ENCODE results near the gene STIMATE. TPM values are rescaled to one million over a fixed set of nuclear protein-coding genes. Genes with fewer than 3 reads are reported as not detected.

The STIMATE gene
- total RNA-seq, 3 donors from 2014 or later, result 20.0 to 26.0 (median 25.6) TPM

DNA sequence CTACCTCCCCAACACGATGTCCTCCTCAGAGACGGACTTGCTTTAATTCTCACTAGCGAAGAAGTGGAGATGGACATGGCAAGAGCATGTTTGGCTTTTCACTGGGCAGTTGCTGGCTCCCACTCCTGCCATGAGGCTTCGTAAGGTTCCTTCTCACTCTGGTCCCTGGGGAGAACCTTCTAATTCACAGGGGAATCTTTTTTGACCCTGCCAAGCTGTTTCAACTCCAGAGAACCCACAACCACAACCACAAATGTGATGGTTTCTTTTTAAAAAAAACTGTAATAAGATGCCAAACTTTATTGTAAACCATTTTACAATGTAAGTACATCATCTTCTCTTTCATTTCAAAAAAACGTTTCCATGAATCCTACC lies 60.9 kb downstream of the STIMATE start:
- Mint-ChIP-seq H3K9me3 (no peaks in the 10 kb centered on the region), H3K27me3 (ENCODE audit: low read depth) (no peaks in the 10 kb centered on the region), H3K4me3 (no peak overlapping the region), H3K4me1 (ENCODE audit: low read depth) (peaks cover 31% of the 10 kb centered on the region), H3K36me3 (ENCODE audit: insufficient read depth) (peaks cover 11% of the 10 kb centered on the region)
- DNase-seq (no peak), ATAC-seq (no peak)

DNA sequence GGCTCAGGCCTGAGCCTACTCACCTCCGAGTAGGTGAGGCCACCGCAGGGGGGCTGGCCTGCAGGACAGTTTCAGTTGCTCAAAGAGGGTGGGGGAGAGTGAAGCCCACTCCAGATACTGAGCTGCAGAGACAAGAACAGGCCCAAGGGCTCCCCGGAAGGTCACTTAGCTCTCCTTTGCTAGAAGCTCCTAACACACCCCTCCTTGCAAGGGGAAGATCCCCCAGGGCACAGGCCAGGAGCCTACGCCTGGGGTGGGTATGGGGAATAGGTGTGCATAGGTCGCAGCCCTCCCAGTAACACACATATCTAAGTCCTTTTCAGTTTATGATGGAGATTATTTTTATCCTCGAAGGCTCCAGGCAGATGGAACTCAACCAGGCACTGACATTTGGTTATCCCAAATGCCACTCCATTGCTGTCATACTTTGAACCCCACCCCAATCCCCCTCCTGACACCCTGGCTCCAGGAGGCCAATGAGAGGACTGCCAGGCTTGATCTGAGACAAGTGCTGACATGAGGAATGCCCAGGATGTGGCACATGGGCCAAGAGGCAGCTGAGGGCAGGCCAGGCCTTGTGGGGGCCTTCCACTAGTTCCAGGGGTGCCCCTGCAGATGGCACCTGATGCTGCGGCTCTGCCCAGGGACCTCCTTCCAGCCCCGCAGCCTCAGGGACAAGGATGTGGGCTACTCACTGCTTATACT lies 61.4 kb downstream of the STIMATE start:
- peaks cover 9% of the 10 kb centered on the region for H3K36me3 Mint-ChIP-seq (ENCODE audit: insufficient read depth)
- H3K27me3 Mint-ChIP-seq (ENCODE audit: low read depth), result no peaks in the 10 kb centered on the region
- ATAC-seq, result no peak

GRCh38 chr3:52834871-52835501 lies 62.4 kb downstream of the STIMATE start, which contains the start of gene MUSTN1:
Gene MUSTN1 (minus strand): TSS chr3:52835019. CDS start chr3:52834948, 71 bp downstream.
- DNase-seq, result no peak
- H3K9me3 Mint-ChIP-seq, result no peaks in the 10 kb centered on the region
- H3K36me3 Mint-ChIP-seq (ENCODE audit: insufficient read depth), result peaks cover 6% of the 10 kb centered on the region
- ATAC-seq, result no peak
- H3K4me1 Mint-ChIP-seq (ENCODE audit: low read depth), result peaks cover 28% of the 10 kb centered on the region
- no peaks in the 10 kb centered on the region for H3K27me3 Mint-ChIP-seq (ENCODE audit: low read depth)
- no peak within 1 kb of the TSS for H3K4me3 Mint-ChIP-seq

More for the DNA sequence above, 61.4 kb downstream of the STIMATE start:
- H3K4me3 Mint-ChIP-seq, result no peak overlapping the region
- H3K4me1 Mint-ChIP-seq (ENCODE audit: low read depth), result peaks cover 31% of the 10 kb centered on the region
- H3K9me3 Mint-ChIP-seq, result no peaks in the 10 kb centered on the region
- no peak for DNase-seq

GRCh38 chr3:52833202-52833601 lies 64.1 kb downstream of the STIMATE start:
- no peaks in the 10 kb centered on the region for H3K27me3 Mint-ChIP-seq (ENCODE audit: low read depth)
- H3K9me3 Mint-ChIP-seq, result no peaks in the 10 kb centered on the region
- H3K4me3 Mint-ChIP-seq, result no peak overlapping the region
- ATAC-seq (no peak), DNase-seq (no peak)
- H3K36me3 Mint-ChIP-seq (ENCODE audit: insufficient read depth), result peaks cover 6% of the 10 kb centered on the region
- H3K4me1 Mint-ChIP-seq (ENCODE audit: low read depth), result peaks cover 11% of the 10 kb centered on the region

DNA sequence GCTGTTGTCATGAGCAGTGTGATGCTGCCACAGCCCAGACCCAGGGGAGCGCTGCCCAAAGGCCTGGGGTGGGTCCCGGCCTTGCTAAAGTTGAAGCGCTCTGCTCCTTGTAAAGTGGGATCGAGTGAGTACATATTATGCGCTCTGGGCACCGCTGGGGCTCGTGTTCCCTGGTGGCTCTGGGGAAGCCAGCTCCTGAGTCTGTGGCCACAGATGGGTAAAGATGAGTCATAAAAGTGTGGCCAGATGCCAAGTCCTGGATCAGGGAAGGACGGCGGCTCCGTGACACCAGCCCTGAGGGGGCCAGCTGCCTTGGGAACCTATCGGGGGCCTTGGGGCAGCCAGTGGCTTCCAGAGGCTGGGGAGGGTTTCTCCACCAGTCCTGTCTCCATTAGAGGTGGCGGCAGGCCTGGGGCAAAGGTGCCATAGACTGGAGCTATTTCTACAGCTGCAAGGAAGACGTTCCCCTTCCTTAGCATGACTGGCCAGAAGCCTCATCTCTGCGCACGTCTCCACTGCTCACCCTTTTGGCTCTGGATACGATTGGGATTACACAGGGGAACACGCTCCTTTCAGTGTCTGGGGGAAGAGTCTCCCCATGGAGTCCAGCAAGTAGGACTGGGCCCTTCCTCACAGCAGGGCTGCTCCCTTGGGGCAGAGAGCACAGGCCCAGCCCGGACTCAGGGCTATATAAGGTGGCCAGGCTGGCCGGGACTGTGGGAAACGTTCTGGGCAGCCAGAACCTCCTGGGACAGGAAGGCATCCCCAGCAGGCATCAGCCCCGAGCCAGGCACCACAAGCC lies 65.6 kb downstream of the STIMATE start:
- ATAC-seq (no peak), DNase-seq (no peak)
- Mint-ChIP-seq H3K4me1 (ENCODE audit: low read depth) (peaks cover under 1% of the 10 kb centered on the region), H3K4me3 (no peak overlapping the region), H3K9me3 (no peaks in the 10 kb centered on the region), H3K36me3 (ENCODE audit: insufficient read depth) (peaks cover 4% of the 10 kb centered on the region), H3K27me3 (ENCODE audit: low read depth) (no peaks in the 10 kb centered on the region)

DNA sequence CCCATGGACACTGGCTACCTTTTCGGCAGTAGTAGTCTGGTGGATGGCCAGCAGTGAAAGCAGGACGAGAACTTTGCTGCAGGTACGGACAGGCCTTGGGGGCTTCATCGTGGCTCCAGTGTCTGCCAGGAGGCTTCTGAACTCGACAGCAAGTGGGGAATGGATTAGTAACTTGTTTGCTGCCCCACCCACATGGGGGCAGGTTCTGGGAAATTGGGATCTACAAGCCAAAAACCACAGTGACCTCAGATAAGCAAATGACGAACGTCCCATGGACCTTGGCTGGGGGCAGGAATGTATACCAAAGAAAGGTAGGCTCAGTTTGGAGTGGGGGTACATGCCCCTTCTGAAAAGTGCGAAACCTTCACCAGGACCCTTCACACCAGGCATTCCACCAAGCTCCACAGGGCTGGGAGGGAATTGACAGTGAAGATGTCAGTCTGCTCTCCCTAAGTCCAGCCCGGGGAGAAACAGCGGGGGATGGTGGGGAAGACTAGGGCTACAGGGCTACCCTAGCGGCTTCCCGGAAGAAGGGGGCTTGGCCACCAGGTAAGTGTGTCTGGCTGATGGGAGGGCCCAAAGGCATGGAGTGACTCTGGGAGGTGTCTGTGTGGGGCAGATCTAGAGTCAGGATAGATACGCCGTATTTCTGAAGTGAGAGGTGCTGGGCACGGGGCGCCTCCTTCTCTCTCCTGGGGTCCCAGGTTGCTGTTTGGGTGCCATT lies 66.7 kb downstream of the STIMATE start, which contains the start of gene ITIH4:
TSS of gene ITIH4 (minus strand) at position 138 of the 724 bp plus-strand sequence. CDS start at position 108, 30 bp downstream.
- DNase-seq (no peak), ATAC-seq (no peak)
- Mint-ChIP-seq H3K4me3 (no peak within 1 kb of the TSS), H3K36me3 (ENCODE audit: insufficient read depth) (no peaks in the 10 kb centered on the region), H3K9me3 (no peaks in the 10 kb centered on the region), H3K4me1 (ENCODE audit: low read depth) (no peaks in the 10 kb centered on the region), H3K27me3 (ENCODE audit: low read depth) (no peaks in the 10 kb centered on the region)

DNA sequence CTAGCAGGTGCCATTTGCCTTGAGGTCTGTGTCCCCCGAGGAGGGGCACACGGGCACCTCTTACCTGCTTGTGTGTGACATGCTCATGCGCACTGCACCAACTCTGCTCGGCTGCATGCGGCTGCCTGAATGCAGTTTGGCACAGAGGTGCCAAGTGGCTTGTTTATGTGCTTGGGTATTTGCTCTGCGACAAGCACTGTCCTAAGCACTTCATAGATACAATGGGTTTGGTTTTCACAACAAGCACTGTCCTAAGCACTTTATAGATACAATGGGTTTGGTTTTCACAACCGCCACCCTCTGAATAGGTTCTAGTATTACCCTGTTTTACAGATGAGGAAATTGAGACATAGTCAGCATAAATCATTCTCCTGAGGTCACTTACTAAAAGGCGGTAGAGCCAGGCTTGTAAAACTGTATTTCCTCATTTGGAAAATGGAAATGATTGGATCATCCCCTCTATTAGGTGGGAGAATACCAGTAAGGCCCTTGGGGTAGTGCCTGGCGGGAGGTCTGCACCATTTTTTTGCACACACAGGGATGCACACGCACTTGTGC lies 67.4 kb downstream of the STIMATE start:
- no peaks in the 10 kb centered on the region for H3K9me3 Mint-ChIP-seq
- H3K27me3 Mint-ChIP-seq (ENCODE audit: low read depth), result no peaks in the 10 kb centered on the region
- H3K36me3 Mint-ChIP-seq (ENCODE audit: insufficient read depth), result no peaks in the 10 kb centered on the region
- ATAC-seq (no peak), DNase-seq (no peak)
- H3K4me3 Mint-ChIP-seq, result no peak overlapping the region
- H3K4me1 Mint-ChIP-seq (ENCODE audit: low read depth), result no peaks in the 10 kb centered on the region

DNA sequence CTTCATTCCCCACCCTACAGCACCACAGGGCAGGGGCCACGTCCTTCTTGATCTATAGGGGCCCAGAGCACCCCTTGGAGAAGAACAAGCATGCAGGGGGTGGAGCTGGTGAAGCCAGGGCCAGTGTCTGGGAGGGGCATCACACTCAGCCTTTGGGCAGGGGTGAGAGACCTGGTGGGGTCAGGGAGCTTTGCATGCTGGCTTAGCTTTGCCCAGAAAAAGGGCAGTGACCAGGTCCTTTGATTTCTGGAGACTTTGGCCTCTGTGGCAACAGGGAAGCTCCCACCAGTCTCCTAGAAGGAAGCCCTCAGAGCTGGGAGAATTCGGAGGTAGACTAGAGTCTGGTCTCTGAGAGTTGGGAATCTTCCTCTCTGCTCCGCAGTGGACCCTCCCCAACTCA lies 67.9 kb downstream of the STIMATE start:
- ATAC-seq, result no peak
- no peak overlapping the region for H3K4me3 Mint-ChIP-seq

GRCh38 chr3:52827866-52828376 lies 69.4 kb downstream of the STIMATE start:
- ATAC-seq, result no peak
- Mint-ChIP-seq H3K9me3 (no peaks in the 10 kb centered on the region), H3K4me1 (ENCODE audit: low read depth) (no peaks in the 10 kb centered on the region)

More for the DNA sequence above, 67.9 kb downstream of the STIMATE start:
- DNase-seq, result no peak
- H3K4me1 Mint-ChIP-seq (ENCODE audit: low read depth), result no peaks in the 10 kb centered on the region
- H3K27me3 Mint-ChIP-seq (ENCODE audit: low read depth), result no peaks in the 10 kb centered on the region
- H3K9me3 Mint-ChIP-seq, result no peaks in the 10 kb centered on the region
- no peaks in the 10 kb centered on the region for H3K36me3 Mint-ChIP-seq (ENCODE audit: insufficient read depth)

GRCh38 chr3:52827441-52827840 lies 69.9 kb downstream of the STIMATE start:
- Mint-ChIP-seq H3K4me1 (ENCODE audit: low read depth) (no peaks in the 10 kb centered on the region), H3K27me3 (ENCODE audit: low read depth) (no peaks in the 10 kb centered on the region), H3K36me3 (ENCODE audit: insufficient read depth) (no peaks in the 10 kb centered on the region), H3K9me3 (no peaks in the 10 kb centered on the region), H3K4me3 (no peak overlapping the region)
- no peak for ATAC-seq
- no peak for DNase-seq

More at GRCh38 chr3:52827866-52828376, 69.4 kb downstream of the STIMATE start:
- DNase-seq, result no peak
- Mint-ChIP-seq H3K27me3 (ENCODE audit: low read depth) (no peaks in the 10 kb centered on the region), H3K36me3 (ENCODE audit: insufficient read depth) (no peaks in the 10 kb centered on the region), H3K4me3 (no peak overlapping the region)

GRCh38 chr3:52824037-52824436 lies 73.3 kb downstream of the STIMATE start:
- H3K4me3 Mint-ChIP-seq, result no peak overlapping the region
- H3K4me1 Mint-ChIP-seq (ENCODE audit: low read depth), result no peaks in the 10 kb centered on the region
- no peaks in the 10 kb centered on the region for H3K27me3 Mint-ChIP-seq (ENCODE audit: low read depth)
- no peak for DNase-seq
- no peak for ATAC-seq
- no peaks in the 10 kb centered on the region for H3K36me3 Mint-ChIP-seq (ENCODE audit: insufficient read depth)
- H3K9me3 Mint-ChIP-seq, result no peaks in the 10 kb centered on the region

DNA sequence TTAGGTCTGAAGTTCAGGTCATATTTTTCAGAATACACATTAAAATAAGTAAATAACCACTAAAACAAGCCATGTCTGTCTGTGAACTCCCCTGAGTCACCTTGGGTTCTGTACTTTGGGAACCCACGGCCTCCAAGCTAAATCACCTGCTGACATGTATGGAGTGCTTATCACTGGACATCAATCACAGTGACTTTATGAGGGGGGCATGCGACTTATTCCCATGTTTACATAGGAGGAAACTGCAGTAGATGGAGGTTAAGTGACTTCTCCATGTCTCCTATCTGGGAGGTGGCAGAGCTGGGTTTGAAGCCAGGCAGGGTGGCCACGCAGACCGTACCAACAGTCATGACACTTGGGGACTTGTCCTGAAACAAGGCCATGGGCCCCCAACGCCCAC lies 75.0 kb downstream of the STIMATE start:
- Mint-ChIP-seq H3K27me3 (ENCODE audit: low read depth) (no peaks in the 10 kb centered on the region), H3K9me3 (no peaks in the 10 kb centered on the region), H3K4me3 (no peak overlapping the region), H3K36me3 (ENCODE audit: insufficient read depth) (no peaks in the 10 kb centered on the region), H3K4me1 (ENCODE audit: low read depth) (no peaks in the 10 kb centered on the region)
- ATAC-seq (no peak), DNase-seq (no peak)

GRCh38 chr3:52820736-52821135 lies 76.6 kb downstream of the STIMATE start:
- no peaks in the 10 kb centered on the region for H3K36me3 Mint-ChIP-seq (ENCODE audit: insufficient read depth)
- H3K9me3 Mint-ChIP-seq, result no peaks in the 10 kb centered on the region
- ATAC-seq, result peak in 1 of 2 donors; percentile 37
- no peaks in the 10 kb centered on the region for H3K27me3 Mint-ChIP-seq (ENCODE audit: low read depth)
- no peak overlapping the region for H3K4me3 Mint-ChIP-seq
- no peaks in the 10 kb centered on the region for H3K4me1 Mint-ChIP-seq (ENCODE audit: low read depth)
- no peak for DNase-seq

Measured in activated T-cell treated with anti-CD3 and anti-CD28 coated beads, Interleukin-2, amount 50 U/mL, for 4 hours (primary cell).